Endothelial cell of umbilical vein (primary cell): ENCODE measurements around the gene PDCD2L. TPM values are rescaled to one million over a fixed set of nuclear protein-coding genes. Genes with fewer than 3 reads are reported as not detected.

ENCODE experiments used
- BruUV-seq: library from RNA; stranded (reverse); fragments of 400-500 nt; replicated peaks from 2 replicates; lab custom pipeline; 2021; lab: Mats Ljungman, UMichigan
- CTCF ChIA-PET: fragments of 300-600, 350-600 bp; sonication (Branson Sonifier 250); formaldehyde crosslinking; loops from one replicate; lab custom pipeline; 2021; ENCODE audit warnings: antibody characterized with exemption, inconsistent platforms; lab: Charles Lee
- POLR2A ChIA-PET: fragments of 300-600, 350-600 bp; sonication (Branson Sonifier 250); formaldehyde crosslinking; loops from one replicate; lab custom pipeline; 2021; ENCODE audit warnings: antibody characterized with exemption, inconsistent platforms; lab: Charles Lee
- DNase-seq: peaks from one replicate; pipeline ENCODE4 v3.0.0-alpha.2; 2011; ENCODE audit warnings: low read depth, low spot score
- FAIRE-seq: peaks from 2 replicates; lab custom pipeline; 2011; peaks lifted over from hg19 to GRCh38; lab: Jason Lieb, UNC
- H2AFZ ChIP-seq: 2 replicates; pipeline ENCODE4 v1.6.0; 2012; ENCODE audit warnings: low read depth, low read length, control low read depth, inconsistent platforms
- H3K27ac ChIP-seq: 2 replicates; pipeline ENCODE4 v1.5.1; 2011; ENCODE audit warnings: low read depth, mild to moderate bottlenecking, control low read depth, low read length, moderate library complexity; ENCODE audit not compliant: insufficient read depth
- H3K27me3 ChIP-seq, 2 experiments: 2 replicates each; pipeline versions ENCODE4 v1.6.0 to v1.6.1; 2011; ENCODE audit warnings: low read length in 2 of 2, mixed read lengths in 1 of 2; ENCODE audit not compliant: control insufficient read depth in 2 of 2, insufficient read depth in 2 of 2
- H3K36me3 ChIP-seq, 2 experiments: 2 replicates in 1 of 2; 3 replicates in 1 of 2; pipeline ENCODE4 v1.5.1; 2011; ENCODE audit warnings: low read length in 2 of 2, mild to moderate bottlenecking in 1 of 2, moderate library complexity in 1 of 2; ENCODE audit not compliant: control insufficient read depth in 2 of 2, insufficient read depth in 2 of 2; ENCODE audit errors: extremely low read depth in 1 of 2
- H3K4me1 ChIP-seq: 3 replicates; pipeline ENCODE4 v1.5.1; 2011; ENCODE audit warnings: mild to moderate bottlenecking, low read length; ENCODE audit not compliant: control insufficient read depth, insufficient read depth; ENCODE audit errors: extremely low read depth
- H3K4me2 ChIP-seq: 2 replicates; pipeline ENCODE4 v1.6.1; 2011; ENCODE audit warnings: low read length, control low read depth, mixed read lengths; ENCODE audit not compliant: insufficient read depth
- H3K4me3 ChIP-seq, 3 experiments: fragments of 200-600 bp in 1 of 3; sonication (generic), shearing (Covaris generic) in 1 of 3; replicated peaks in 1 of 3; 2 replicates each; pipeline ENCODE4 v1.5.1; 2011 to 2016; ENCODE audit warnings: control low read depth in 3 of 3, low read length in 3 of 3, mild to moderate bottlenecking in 2 of 3, inconsistent platforms in 1 of 3, low read depth in 1 of 3, moderate library complexity in 1 of 3; ENCODE audit not compliant: insufficient read depth in 1 of 3
- H3K79me2 ChIP-seq: 2 replicates; pipeline ENCODE4 v1.6.0; 2012; ENCODE audit warnings: low read length, inconsistent platforms; ENCODE audit not compliant: control insufficient read depth, insufficient read depth
- H3K9ac ChIP-seq: replicated peaks from 2 replicates; pipeline ENCODE3; 2011; ENCODE audit warnings: low read length, control low read depth; ENCODE audit not compliant: insufficient read depth; ENCODE audit errors: extremely low read depth
- H3K9me1 ChIP-seq: replicated peaks from 3 replicates; pipeline ENCODE4 v1.6.0; 2011; ENCODE audit warnings: mild to moderate bottlenecking, low read length; ENCODE audit not compliant: control insufficient read depth, insufficient read depth; ENCODE audit errors: extremely low read depth
- H3K9me3 ChIP-seq: replicated peaks from 2 replicates; pipeline ENCODE4 v1.5.1; 2012; ENCODE audit warnings: low read length, inconsistent platforms; ENCODE audit not compliant: control insufficient read depth, insufficient read depth
- H4K20me1 ChIP-seq: replicated peaks from 2 replicates; pipeline ENCODE3; 2011; ENCODE audit warnings: mild to moderate bottlenecking, low read length; ENCODE audit not compliant: control insufficient read depth, insufficient read depth; ENCODE audit errors: extremely low read depth
- CTCF ChIP-seq, 2 donors: IDR thresholded peaks; 1 replicate in 1 of 2; 2 replicates in 1 of 2; pipeline ENCODE4 v1.5.1; 2011; ENCODE audit warnings: low read length in 2 of 2, mild to moderate bottlenecking in 2 of 2, moderate library complexity in 2 of 2, control low read depth in 1 of 2, inconsistent platforms in 1 of 2, low read depth in 1 of 2; ENCODE audit not compliant: insufficient read depth in 1 of 2; ENCODE audit errors: extremely low read depth in 1 of 2
- EZH2 ChIP-seq: IDR thresholded peaks from 2 replicates; pipeline ENCODE4 v1.6.1; 2012; ENCODE audit warnings: borderline replicate concordance, low read depth, mild to moderate bottlenecking, moderate library complexity, low read length, inconsistent platforms; ENCODE audit not compliant: severe bottlenecking
- FOS ChIP-seq: IDR thresholded peaks from 2 replicates; pipeline ENCODE4 v1.6.1; 2011; ENCODE audit warnings: mild to moderate bottlenecking, low read length, moderate library complexity, borderline replicate concordance; ENCODE audit not compliant: insufficient read depth
- GATA2 ChIP-seq: IDR thresholded peaks from 2 replicates; pipeline ENCODE4 v1.7.0; 2011; ENCODE audit warnings: low read depth, mild to moderate bottlenecking, moderate library complexity, mixed read lengths, low read length; ENCODE audit not compliant: insufficient read length, insufficient read depth
- JUN ChIP-seq: IDR thresholded peaks from 2 replicates; pipeline ENCODE4 v1.6.1; 2011; ENCODE audit warnings: borderline replicate concordance, low read depth; ENCODE audit not compliant: insufficient read length, insufficient read depth
- MAX ChIP-seq: IDR thresholded peaks from 2 replicates; pipeline ENCODE4 v1.6.1; 2011; ENCODE audit not compliant: insufficient read depth, insufficient read length
- MYC ChIP-seq: IDR thresholded peaks from one replicate; pipeline ENCODE4 v1.6.1; 2011; ENCODE audit warnings: mild to moderate bottlenecking, low read depth, low read length
- POLR2A ChIP-seq: IDR thresholded peaks from 2 replicates; pipeline ENCODE4 v1.6.1; 2012; ENCODE audit warnings: low read depth, mild to moderate bottlenecking, control low read depth, low read length
- POLR2AphosphoS5 ChIP-seq: IDR thresholded peaks from 2 replicates; pipeline ENCODE4 v1.6.1; 2012; ENCODE audit warnings: low read depth, mild to moderate bottlenecking, control low read depth, low read length, moderate library complexity; ENCODE audit not compliant: insufficient read depth
- dilution Hi-C: fragments of 300-500 bp; cut with MboI; formaldehyde crosslinking; loops from one replicate; pipeline ENCODE4 v1.15.0; 2019; ENCODE audit warnings: low sequenced_read_pairs; ENCODE audit not compliant: extremely low pct_ligation_motif_present
- intact Hi-C: fragments of 100-400 bp; cut with micrococcal nuclease; formaldehyde crosslinking; loops from one replicate; pipeline ENCODE4 v1.10.0; 2022
- polyA plus RNA-seq, 4 experiments: library from polyadenylated mRNA; depleted of rRNA in 3 of 4; stranded (reverse) in 3 of 4; unstranded in 1 of 4; fragments of >200 nt; gene quantifications; 2 replicates each; pipeline versions ENCODE4 v1.2.1 to v1.2.3, GENCODE V29; 2011 to 2012; ENCODE audit warnings: missing spikeins in 1 of 4
- total RNA-seq: library from RNA; stranded (reverse); gene quantifications from 2 replicates; pipeline ENCODE4 v1.2.3, GENCODE V29; 2021

PDCD2L gene
- total and polyA plus RNA-seq, 2 donors (not counting 3 experiments of a cell fraction or from before 2014, with no cell fraction given) = 12.4 to 20.3 TPM

DNA sequence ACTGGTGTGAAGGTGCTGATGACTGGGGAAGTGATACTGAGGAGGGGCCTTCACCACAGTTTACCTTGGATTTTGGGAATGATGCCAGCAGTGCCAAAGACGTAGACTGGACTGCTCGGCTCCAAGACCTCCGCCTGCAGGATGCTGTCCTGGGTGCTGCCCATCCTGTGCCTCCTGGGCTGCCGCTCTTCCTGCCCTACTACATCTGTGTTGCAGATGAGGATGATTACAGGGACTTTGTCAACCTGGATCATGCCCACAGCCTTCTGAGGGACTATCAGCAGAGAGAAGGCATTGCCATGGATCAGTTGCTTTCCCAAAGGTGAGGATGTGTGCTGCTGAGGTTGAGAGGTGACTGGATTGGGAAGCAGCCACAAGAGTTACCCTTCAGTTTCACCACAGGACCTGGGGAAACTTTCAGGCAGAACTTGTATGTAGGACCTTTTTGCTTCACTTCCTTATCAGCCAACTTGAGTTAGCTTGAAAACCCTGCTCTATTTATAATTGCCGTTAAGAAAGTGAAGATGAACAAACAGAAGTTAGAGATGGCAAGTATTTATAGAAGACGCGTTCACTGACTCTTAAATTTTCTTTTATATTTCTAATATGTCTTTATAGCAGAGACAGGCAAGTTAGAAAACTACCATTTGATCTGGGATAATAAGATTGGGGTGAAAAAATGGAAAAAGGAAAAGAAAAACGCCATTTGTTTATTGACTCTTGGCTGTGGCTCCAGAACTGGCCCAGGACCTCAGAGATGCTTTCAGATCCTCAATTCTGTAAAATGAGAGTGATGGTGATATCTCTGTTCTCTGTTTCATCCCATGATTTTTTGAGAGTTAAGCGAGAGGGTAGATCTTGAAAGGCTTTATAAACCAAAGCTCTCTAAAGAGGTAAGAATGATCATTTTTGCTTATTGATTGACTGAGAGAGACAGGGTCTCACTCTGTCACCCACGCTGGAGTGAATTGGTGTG is 5.3 kb downstream of the PDCD2L start:
- BruUV-seq = no TSS peak
- no peaks in the 10 kb centered on the region for H3K27me3 ChIP-seq
- DNase-seq = no peak
- TF ChIP-seq FOS = no peak
- TF ChIP-seq GATA2 = no peak
- TF ChIP-seq POLR2A = no peak
- no peak for TF ChIP-seq EZH2
- no peak for TF ChIP-seq MYC
- no peak for TF ChIP-seq MAX
- TF ChIP-seq POLR2AphosphoS5 = no peak
- no peak for TF ChIP-seq CTCF (IDR thresholded peaks at IDR 0.05; ENCODE audit: extremely low read depth in 1 of 2, insufficient read depth in 1 of 2, low read depth in 1 of 2, low read length in 2 of 2)
- no peak for TF ChIP-seq JUN
- ChIA-PET CTCF (no interaction called here), POLR2A (no interaction called here)
- H3K9me3 ChIP-seq = no peaks in the 10 kb centered on the region
- H2AFZ ChIP-seq = no peak overlapping the region
- H4K20me1 ChIP-seq = no peaks in the 10 kb centered on the region
- H3K4me3 ChIP-seq = no peak overlapping the region
- dilution Hi-C loops (no loop called here), intact Hi-C loops (no loop called here)
- H3K79me2 ChIP-seq = peaks cover 12% of the 10 kb centered on the region
- H3K9ac ChIP-seq = no peak overlapping the region
- no peak overlapping the region for H3K4me2 ChIP-seq
- no peaks in the 10 kb centered on the region for H3K9me1 ChIP-seq
- H3K36me3 ChIP-seq = peaks cover 0 to 8% of the 10 kb centered on the region in 2 experiments
- peaks cover 4% of the 10 kb centered on the region for H3K4me1 ChIP-seq
- no peak overlapping the region for H3K27ac ChIP-seq
- FAIRE-seq = no peak
